Stomach (tissue), 4 donors: ENCODE data around the gene ANKRD11.

Experiments
- CTCF ChIP-seq, 7 experiments: fragments of 450-650 bp in 4 of 7; fragments of 200-600 bp in 3 of 7; sonication (generic) in 3 of 7; IDR thresholded peaks; one replicate each; pipeline ENCODE4 v1.5.1; 2016 to 2019; ENCODE audit warnings: antibody characterized with exemption in 7 of 7, control low read depth in 2 of 7, mild to moderate bottlenecking in 1 of 7
- EP300 ChIP-seq: sonication (generic); formaldehyde crosslinking; IDR thresholded peaks from one replicate; pipeline ENCODE4 v1.6.1; 2017; ENCODE audit warnings: antibody characterized with exemption
- POLR2AphosphoS5 ChIP-seq, 3 donors: sonication (generic); formaldehyde crosslinking; IDR thresholded peaks; one replicate each; pipeline ENCODE4 v1.6.1; 2016; ENCODE audit warnings: antibody characterized with exemption in 3 of 3

DNA sequence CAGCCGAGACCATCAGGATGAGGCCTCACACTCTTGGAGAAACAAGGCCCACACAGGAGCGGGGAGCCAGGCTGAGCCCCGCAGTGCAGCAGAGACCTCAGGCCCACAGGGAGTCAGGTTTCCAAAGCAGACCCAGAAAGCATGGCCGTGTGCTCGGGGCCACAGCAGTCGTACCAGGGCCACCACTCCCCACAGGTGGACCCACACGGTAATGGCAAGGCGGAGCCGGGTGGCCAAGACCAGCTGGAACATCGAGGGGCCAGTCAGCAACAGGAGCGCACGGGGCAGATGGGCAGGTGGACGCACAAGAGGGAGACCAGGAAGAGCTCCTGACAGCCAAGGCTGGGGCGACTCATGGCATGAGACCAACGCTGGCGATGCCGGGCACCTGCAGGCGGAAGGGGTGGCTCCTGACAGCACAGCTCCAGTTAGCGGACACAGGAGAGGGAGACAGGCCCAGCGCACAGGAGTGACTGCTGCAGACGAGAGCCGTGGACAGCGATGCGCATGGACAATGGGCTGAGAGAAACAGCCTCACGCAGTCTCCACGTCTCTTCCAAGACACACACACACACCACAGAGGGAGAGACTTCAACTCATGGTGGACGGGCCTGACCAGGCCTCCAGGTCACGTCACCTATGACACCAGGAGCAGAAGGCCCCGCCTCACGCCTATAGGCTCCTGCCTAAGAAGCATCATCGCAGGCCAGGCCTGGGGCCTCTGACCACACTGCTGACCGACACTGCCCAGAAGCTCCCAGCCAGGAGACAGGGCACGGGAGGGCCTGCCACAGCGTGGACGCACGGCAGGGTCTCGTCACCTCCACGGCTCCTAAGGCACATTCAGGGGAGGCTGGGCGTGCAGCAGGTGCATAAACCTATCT is 214.3 kb downstream of the ANKRD11 start:
- TF ChIP-seq POLR2AphosphoS5 (IDR thresholded peaks at IDR 0.05) (no peak), CTCF (IDR thresholded peaks at IDR 0.05) (no peak), EP300 (no peak)
